Stimulated activated CD4-positive, alpha-beta T cell treated with anti-CD3 and anti-CD28 coated beads, Interleukin-12 subunit alpha, Interleukin-12 subunit beta, amount 100 ng/mL, for 24 hours (primary cell): Measurements from ENCODE around the gene PARVB.

Experiments used
- DNase-seq, 2 experiments: peaks; one replicate each; pipeline ENCODE4 v3.0.0-alpha.2; 2020; ENCODE audit warnings: low read depth in 2 of 2

Gene PARVB

DNA sequence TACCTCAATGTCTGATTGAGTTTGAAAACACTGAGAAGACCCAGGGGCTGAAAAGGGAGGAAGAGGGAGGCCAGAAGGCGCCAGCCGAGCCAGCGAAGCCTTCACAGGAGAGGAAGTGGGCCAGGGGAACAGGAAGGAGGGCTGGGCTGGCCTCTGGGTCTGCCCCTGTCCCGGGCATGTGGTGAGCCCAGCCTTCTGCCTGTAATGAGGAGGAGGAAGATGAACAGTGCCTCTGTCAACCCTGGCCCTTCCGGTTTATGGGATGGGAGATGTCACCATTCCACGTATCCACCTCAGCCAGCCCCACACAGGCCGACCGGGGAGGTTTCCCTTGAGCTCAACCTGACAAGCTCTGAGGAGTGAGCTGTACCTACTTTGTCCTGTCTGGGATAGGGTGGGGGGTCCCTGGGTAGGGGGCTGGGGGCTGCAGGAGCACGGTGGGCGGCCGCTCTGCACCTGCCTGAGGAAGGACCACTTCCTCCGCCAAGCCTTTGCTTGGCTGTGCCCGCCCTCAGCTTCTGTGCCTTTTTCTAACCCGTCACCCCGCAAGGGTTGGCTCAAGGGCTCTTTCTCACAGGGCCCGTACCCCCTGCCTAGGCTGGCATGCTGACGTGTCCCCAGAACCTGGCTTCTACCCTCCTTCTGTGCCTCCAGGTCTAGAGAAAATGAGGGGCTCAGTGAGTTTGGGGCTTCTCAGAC lies 158.6 kb downstream of the PARVB start:
- DNase-seq, result peak in 1 of 2 experiments; percentile 34

DNA sequence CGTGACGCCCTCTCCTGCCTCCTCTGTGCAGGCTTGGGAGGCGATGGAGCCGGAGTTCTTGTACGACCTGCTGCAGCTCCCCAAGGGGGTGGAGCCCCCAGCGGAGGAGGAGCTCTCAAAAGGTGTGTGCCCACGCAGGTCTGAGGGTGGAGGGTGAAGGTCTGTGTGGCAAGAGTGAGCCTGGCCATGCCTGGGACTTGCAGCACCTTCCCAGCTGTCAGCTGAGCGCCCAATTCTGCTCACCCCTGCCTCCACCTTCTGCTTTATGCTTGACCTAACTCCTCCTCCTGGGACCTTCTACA lies 159.1 kb downstream of the PARVB start:
- no peak for DNase-seq

DNA sequence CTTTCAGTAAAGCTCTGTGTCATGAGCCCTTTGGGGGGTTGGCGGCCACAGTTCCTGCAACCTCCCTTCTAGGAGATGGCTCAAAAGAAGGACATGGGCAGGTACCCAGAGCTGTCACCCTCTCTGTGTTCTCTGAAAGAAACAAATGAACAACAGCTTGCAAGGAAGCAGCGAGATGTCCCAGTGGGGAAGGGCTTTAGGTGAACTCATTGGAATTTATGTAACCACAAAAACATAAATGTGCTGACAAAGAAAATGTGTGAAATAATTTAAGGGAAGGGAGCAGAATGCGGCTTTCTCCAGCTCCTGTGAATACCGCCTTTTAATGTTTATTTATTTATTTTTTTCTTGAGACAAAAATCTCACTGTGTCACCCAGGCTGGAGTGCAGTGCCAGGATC lies 159.9 kb downstream of the PARVB start:
- DNase-seq, result no peak

DNA sequence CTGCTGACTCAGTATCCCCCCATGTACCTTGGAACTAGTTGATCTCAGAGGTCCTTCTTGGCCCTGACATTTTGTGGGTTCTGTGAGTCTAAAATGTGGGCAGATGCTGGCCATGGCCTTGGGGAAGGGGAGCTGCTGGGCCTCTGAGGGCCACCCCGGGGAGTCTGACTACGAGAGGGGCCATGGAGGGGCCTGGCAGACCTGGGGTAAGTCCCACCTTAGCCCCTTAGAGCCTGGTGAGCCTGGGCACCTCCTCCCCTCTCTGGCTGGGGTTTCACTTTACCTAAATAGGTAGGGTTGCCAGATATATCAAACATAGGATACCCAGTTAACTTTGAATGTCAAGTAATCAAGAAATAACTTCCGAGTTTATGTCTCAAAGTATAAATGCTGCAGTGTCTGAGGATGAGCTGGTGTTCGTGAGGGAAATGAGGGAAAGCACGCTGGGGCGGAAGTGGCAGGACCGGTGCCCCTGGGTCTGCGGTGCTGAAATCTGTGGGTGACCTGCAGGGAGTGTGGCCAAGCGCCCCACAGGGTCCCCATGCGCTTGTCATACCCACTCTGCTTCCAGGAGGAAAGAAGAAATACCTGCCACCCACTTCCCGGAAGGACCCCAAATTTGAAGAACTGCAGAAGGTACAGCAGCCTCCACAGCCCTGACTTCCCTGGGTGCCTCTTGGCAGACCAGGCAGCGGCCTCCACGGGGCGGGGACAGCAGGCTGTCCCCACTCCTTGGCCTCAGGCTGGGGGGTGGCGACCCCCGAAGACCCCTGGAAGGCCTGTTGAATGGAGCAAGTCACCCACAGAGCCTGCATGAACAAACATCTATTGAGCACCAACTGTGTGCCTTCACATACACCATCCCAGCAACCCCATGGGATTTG lies 161.4 kb downstream of the PARVB start:
- no peak for DNase-seq

DNA sequence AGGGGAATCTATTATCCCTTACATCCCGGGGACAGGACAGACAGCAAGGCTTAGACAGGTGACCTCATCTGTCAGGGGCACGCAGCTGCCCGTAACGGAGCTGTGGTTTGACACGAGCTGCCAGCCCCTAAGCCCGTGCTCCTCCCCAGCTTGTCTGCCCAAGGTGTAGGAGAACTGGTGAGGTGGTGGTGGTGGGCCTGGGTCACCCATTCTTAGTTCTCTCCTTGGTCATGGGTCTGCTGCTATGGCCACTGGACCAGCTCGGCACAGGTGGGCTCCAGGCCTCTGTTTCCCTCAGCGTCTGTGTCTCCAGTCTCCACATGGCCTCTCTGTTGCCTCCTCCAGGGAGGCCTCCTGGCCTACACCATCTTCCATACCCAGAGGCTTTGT lies 162.0 kb downstream of the PARVB start:
- DNase-seq, result no peak

DNA sequence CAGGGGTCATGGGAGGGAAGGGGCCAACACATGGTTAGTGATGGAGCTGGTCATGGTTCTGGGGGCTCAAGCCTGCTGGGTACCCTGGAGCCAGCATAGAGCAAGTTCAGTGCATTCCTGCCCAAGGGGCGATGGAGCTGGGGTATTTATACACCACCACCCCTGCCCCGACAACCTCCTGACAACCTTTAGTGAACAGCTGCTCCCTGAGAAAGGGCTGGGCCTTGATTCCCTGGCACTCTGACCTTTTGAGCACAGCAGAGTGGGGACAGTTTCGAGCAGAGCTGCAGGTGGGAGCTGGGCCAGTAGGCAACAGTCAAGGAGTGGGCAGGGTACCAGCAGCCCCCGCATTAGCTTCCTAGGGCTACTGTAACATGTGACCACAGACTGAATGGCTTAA lies 162.6 kb downstream of the PARVB start:
- no peak for DNase-seq

DNA sequence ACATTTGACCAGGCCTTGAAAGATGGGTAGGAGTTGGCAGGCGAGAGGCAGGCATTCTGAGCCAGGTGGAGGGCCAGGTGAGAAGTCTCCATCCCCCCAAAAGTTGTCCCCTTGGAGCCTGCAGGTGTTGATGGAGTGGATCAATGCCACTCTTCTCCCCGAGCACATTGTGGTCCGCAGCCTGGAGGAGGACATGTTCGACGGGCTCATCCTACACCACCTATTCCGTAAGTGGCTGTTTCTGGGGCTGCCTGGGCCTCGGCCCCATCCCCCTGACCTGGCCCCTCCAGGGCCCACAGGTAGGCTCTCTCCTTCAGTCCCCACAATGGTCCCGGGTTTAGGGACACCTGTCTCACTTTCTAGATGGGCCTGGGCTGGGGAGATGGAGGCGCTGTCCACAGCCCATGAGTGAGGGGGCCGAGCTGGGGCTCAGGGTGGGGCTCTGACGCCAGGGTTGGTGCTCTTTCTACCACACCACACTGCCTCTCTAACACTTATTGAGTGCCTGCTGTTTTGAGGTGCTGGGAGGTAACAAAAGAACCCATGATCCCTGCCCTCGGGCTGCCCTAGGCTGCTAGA lies 163.6 kb downstream of the PARVB start:
- DNase-seq, result no peak

DNA sequence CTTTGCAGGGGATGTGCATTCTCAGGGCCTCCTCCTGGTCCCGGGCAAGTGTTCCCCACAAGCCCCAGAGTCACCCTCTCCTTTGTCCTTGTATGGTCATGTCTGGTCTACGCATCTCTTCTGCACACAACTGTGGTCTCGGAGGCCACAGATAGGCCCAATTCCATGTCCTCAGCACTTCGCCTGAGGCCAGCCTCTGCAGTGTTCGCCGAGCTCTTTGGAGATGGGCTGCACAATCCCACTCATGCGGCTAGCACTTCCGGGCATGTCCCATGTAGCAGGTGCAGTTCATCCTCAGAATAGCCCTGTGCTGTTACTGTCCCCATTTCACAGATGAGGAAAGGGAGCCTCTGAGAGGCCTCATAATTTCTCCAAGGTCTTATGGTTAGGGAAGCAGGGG lies 164.2 kb downstream of the PARVB start:
- no peak for DNase-seq

DNA sequence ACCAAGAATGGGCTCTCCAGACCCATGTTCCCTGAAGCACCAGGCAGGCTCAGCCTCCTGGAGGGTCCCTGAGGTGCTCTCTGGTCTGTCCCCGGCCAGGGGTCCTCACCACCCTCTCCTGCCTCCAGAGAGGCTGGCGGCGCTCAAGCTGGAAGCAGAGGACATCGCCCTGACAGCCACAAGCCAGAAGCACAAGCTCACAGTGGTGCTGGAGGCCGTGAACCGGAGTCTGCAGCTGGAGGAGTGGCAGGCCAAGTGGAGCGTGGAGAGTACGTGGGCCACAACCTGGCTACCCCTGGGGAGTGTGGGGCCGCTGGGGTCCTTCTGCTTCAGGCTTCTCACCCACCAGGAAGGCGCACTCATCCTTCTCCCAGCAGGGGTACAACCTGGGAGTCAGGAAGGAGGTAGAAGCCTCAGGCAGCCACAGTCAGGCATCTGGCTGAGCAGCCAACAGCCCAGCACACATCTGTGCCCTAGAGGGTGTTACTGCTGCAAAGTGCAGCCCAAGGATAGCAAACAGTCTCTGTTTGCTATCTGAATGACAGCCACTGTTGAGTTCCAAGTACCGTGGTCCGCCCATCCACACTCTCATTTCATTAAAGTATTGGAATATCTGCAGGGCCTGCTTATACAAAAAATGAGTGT lies 165.0 kb downstream of the PARVB start:
- no peak for DNase-seq

DNA sequence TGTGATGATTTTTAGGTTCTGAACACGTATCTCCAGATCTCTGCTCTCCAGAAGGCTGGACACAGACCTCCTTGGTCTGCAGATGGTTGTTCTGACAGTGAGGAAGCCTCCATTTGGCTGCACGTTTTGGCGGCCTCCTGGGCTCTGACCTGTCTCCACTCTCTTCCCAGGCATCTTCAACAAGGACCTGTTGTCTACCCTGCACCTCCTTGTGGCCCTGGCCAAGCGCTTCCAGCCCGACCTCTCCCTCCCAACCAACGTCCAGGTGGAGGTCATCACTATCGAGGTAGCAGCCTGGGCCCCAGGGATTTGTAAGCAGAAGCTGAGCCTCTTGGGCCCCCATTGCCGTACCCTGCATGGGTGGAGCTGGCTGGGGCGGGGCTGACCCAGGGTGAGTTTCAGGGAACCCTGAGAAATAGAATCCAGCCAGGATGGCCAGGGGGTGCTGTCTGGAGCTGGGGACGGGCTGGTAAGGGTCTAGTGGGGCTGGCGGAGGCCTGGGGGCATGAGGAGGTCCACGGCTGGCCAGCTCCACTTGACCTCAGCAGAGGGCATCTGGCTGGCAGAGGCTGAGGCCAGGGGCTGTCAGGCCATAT lies 166.4 kb downstream of the PARVB start:
- DNase-seq, result no peak

DNA sequence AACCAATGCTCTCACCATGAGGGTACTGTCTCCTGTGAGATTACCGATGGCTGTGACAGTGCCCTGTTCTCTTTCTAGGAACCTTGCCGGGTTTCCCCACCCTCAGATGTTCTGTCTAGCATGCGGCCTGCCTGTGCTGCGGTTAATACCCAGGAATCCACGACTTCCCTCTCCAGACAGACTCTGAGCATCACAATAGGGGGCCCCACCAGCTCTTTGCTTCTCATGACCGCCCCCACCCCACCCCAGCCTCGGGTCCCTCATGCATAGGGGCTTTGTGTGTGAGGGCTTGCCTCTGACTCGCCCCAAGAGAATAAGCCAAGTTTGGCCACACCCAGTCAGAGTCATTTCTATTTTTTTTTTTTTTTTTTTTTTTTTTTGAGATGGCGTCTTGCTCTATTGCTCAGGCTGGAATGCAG lies 166.9 kb downstream of the PARVB start:
- peak in 1 of 2 experiments; percentile 19 for DNase-seq

DNA sequence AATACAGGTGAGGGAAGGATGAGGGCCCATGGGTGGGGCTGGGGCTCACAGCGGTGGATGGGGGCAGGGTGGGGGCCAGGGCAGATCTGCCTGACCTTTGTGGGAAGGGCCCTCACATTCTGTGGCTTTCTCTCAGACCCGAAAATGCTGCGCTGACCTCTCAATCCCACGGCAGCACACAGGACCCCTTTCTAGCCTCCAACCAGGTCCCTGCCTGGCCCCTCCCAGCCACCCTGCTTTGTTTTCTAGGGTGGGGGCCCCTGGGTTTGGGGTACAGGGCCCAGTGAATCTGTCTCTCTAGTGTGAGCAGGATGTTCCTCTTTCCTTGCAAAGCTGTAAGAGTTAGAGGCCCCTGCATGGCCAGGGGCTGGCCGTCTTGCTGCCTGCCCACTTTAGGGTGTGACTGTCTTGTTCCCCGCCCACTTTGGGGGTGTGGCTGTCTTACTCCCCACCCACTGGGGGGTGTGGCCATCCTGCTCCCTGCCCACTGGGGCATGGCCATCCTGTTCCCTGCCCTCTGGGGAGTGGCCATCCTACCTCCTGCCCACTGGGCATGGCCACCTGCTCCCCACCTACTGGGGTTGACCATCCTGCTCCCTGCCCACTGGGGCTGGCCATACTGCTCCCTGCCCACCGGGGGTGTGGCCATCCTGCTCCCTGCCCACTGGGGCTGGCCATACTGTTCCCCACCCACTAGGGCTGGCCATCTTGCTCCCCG lies 168.2 kb downstream of the PARVB start:
- DNase-seq, result peak in 1 of 2 experiments; percentile 32

DNA sequence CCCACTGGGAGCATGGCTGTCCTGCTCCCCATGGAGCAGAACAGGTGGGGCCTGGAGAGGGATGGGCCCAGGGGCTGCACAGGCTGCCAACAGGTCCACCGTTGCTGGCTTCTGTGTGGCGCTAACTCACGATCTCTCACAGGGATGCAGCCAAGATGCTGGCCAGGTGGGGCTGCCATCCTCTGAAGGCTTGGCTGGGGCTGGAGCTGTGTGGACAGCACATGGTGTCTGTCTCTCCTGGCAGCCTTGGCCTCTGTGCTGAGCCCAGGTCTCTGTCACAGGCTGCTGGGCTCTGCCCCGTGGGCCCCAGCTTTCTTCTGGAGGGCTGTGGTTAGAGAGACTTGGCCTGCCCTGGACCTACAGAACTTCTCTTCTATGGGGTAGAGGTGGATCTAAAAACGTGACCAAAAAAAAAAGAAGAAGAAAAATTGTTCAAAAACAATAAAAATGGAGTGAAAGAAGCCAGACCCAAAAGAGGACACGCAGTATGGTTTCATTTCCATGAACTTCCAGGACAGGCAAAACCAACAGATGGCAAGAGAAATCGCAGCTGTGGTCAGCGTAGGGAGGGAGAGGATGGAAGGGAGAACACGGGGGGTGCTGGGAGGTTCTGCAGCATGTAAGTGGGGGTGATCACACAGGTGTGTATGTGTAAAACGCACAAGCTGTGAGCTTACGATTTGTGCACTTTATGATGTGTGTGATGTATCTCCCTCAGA lies 168.9 kb downstream of the PARVB start:
- no peak for DNase-seq

DNA sequence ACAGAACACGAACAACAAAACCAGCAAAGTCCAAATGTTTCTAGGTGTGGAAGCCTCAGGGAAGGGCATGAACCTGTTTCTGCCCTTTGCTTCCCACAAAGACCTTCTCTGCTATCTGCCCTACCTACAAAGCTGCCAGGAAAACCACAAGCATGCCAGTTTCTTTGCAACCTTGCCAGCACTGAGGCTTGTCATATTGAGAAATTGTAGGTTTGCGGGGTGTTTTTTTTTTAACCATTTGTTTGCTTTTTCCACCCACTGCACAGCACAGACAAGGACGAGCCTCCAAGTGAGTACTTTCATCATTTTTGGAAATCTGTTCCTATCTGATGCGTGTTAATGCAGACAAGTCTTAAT lies 169.4 kb downstream of the PARVB start:
- DNase-seq, result no peak

DNA sequence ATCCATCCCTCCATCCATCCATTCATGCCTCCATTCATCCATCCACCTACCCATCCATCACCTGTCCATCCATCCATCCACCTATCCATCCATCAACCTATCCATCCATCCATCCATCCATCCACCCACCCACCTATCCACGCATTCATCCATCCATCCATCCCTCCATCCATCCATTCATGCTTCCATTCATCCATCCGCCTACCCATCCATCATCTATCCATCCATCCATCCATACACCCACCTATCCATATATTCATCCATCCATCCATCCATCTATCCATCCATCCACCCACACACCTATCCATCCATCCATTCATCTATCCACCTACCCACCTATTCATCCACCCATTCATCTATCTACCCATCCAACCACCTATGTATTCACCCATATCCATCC lies 170.5 kb downstream of the PARVB start:
- DNase-seq, result no peak

DNA sequence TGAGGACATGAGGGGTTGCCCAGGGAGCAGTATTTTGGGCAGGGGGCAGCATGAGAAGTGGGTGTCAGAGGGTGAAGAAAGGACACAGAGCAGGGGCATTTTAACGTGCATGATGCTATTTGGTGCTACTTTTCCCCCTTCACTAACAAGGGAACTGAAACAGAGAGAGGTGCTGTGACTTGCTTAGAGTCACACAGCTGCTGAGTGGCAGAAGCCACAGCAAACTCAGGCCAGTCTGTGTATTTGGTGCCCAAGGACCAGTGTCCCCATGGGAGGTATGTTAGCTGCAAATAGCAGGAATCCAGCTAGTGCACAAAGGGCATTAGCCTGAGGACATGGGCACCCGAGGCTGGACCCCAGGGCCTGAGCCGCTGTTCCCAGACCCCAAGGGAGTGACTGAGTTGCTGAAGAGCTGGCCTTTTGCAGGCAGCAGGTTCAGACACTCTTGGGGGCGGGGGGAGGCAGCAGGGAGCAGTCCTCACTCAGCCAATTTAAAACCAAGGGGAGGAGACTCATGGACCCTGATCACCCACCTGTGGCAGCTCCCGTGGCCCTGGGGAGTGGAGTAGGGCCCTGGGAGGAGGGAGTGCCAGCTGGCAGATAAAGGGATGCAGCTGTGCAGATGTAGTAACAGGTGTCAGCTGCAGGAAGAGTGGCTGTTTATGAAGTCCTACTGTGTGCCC lies 171.2 kb downstream of the PARVB start:
- DNase-seq, result no peak

DNA sequence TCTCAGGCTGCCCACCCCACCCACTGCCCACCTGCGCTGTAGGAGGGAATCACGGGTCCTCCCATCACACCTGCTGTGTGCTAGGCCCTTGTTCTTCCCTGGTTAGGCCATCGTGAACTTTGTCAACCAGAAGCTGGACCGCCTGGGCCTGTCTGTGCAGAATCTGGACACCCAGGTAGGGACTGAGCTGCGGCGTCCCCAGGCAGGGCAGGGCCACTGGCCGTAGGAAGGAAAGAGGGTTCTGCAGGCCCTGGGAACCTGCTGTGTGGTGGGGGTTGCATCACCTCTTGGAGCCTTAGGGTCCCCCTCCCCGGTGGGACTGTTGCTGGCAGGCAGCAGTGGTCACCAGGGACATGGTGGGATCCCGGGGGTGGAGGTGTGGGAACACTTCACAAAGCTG lies 172.1 kb downstream of the PARVB start:
- DNase-seq, result no peak

DNA sequence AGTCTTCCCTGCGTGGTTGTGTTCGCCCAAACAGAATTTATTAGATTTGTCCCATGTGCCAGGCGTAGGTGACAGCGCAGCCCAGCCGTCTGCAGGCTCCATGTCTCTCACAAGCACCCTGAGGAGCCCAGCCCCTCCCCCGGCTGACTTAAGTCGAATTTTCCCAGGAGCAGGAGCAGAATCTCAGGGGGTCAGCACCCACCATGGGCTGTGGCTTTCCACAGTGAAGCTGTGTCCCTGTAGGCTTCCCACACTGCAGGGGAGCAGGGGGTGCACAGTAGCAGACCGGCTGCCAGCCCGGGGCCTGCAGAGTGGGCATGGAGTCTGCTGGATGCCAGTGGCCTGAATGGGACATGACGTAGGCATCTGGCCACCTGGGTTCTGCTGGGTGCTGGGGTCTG lies 172.6 kb downstream of the PARVB start:
- no peak for DNase-seq

DNA sequence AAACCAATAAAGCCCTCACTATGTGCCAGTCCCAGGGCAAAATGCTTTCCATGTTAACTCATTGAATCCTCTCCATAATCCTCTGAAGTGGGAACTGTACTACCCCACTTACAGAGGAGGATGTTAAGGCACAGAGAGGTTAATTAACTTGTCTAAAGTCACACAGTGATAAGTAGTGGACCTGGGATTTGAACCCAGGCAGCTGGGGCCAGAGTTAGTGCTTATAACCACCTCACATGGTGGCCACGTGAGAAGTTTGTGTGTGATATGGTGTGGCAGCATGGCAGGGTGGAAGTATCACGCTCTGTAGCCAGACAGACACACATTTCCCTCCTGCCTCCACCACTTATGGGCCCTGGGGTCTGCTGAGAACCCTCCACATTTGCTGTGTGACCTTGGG lies 173.2 kb downstream of the PARVB start:
- no peak for DNase-seq

DNA sequence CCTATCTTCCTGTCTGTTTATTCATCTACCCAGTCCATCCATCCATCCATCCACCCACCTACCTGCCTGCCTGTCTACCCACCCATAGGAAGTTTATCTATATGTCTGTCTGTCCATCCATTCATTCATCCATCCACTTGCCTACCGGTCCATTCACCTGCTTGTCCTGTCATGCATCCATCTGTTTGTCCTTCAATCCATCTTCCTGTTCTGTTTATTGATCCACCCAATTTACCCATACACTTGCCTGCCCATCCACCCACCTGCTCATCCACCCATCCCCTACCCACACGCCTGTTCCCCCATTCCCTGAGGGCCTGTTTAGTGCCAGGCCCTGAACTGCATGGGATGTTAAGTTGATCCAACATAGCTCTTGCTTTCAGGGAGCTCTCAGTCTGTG lies 175.1 kb downstream of the PARVB start:
- no peak for DNase-seq
